CD4-positive, alpha-beta memory T cell (primary cell): ENCODE measurements around the gene STK32B. TPM values are rescaled to one million over a fixed set of nuclear protein-coding genes. Genes with fewer than 3 reads are reported as not detected.

ENCODE experiments used
- CTCF ChIA-PET: fragments of 350-600 bp; sonication (Branson Sonifier 250); formaldehyde crosslinking; loops from one replicate; lab custom pipeline; 2021; ENCODE audit warnings: inconsistent platforms; ENCODE audit not compliant: partially characterized antibody; lab: Charles Lee
- POLR2A ChIA-PET: fragments of 350-600 bp; sonication (Branson Sonifier 250); formaldehyde crosslinking; loops from one replicate; lab custom pipeline; 2021; ENCODE audit not compliant: partially characterized antibody; lab: Charles Lee
- DNase-seq, 5 donors: peaks; one replicate each; pipeline versions ENCODE4 v3.0.0 to v3.0.0-alpha.2; 2020 to 2022; ENCODE audit warnings: mixed read lengths in 1 of 5
- H3K27ac ChIP-seq: one replicate; pipeline ENCODE4 v1.7.0; 2013; ENCODE audit warnings: low read depth, low read length
- H3K27me3 ChIP-seq: 2 replicates; pipeline ENCODE4 v1.7.0; 2013; ENCODE audit warnings: mild to moderate bottlenecking, low read length, moderate library complexity; ENCODE audit not compliant: insufficient read depth
- H3K36me3 ChIP-seq: 2 replicates; pipeline ENCODE4 v1.7.0; 2013; ENCODE audit warnings: mild to moderate bottlenecking, low read length, moderate library complexity; ENCODE audit not compliant: insufficient read depth
- H3K4me1 ChIP-seq: 2 replicates; pipeline ENCODE4 v1.7.0; 2013; ENCODE audit warnings: mild to moderate bottlenecking, low read length, moderate library complexity; ENCODE audit not compliant: insufficient read depth
- H3K4me3 ChIP-seq, 2 donors: one replicate each; pipeline ENCODE4 v1.7.0; 2013; ENCODE audit warnings: low read length in 2 of 2, mild to moderate bottlenecking in 1 of 2
- H3K9me3 ChIP-seq, 2 donors: one replicate each; pipeline ENCODE4 v1.7.0; 2013; ENCODE audit warnings: low read length in 2 of 2, control low read depth in 1 of 2; ENCODE audit not compliant: control insufficient read depth in 1 of 2
- H3K27ac Mint-ChIP-seq, 7 donors: one replicate each; pipeline ENCODE4 v1.8.0; 2020 to 2021; ENCODE audit warnings: mixed read lengths in 7 of 7, mild to moderate bottlenecking in 6 of 7, inconsistent platforms in 3 of 7, moderate library complexity in 3 of 7
- H3K27me3 Mint-ChIP-seq, 2 donors: one replicate each; pipeline ENCODE4 v1.8.0; 2020 to 2021; ENCODE audit warnings: mixed read lengths in 2 of 2
- H3K36me3 Mint-ChIP-seq, 2 donors: one replicate each; pipeline ENCODE4 v1.8.0; 2020 to 2021; ENCODE audit warnings: mixed read lengths in 2 of 2, inconsistent platforms in 1 of 2, mild to moderate bottlenecking in 1 of 2
- H3K4me1 Mint-ChIP-seq, 4 donors: one replicate each; pipeline ENCODE4 v1.8.0; 2020 to 2021; ENCODE audit warnings: mixed read lengths in 4 of 4, mild to moderate bottlenecking in 1 of 4
- H3K4me3 Mint-ChIP-seq, 8 donors: one replicate each; pipeline ENCODE4 v1.8.0; 2020 to 2021; ENCODE audit warnings: mixed read lengths in 8 of 8, mild to moderate bottlenecking in 7 of 8, moderate library complexity in 6 of 8, inconsistent platforms in 3 of 8
- H3K9me3 Mint-ChIP-seq, 8 donors: one replicate each; pipeline ENCODE4 v1.8.0; 2020 to 2021; ENCODE audit warnings: mixed read lengths in 8 of 8, mild to moderate bottlenecking in 5 of 8, inconsistent platforms in 3 of 8, moderate library complexity in 1 of 8
- intact Hi-C: fragments of 100-400 bp; cut with micrococcal nuclease; formaldehyde crosslinking; loops from one replicate; pipeline ENCODE4 v1.15.1; 2023
- polyA plus RNA-seq, 2 donors: library from polyadenylated mRNA; unstranded; fragments of 300-500 nt; fragmentation: Illumina TruSeq; gene quantifications; one replicate each; pipeline ENCODE4 v1.2.3, GENCODE V29; 2021
- total RNA-seq, 2 experiments: library from RNA; stranded (reverse); gene quantifications; one replicate each; pipeline ENCODE4 v1.2.3, GENCODE V29; 2021

Gene STK32B
- total and polyA plus RNA-seq, 4 experiments from 2014 or later: not detected

- Mint-ChIP-seq H3K27ac (no peak overlapping the region), H3K4me1 (no peaks in the 10 kb centered on the region), H3K36me3 (no peaks in the 10 kb centered on the region), H3K27me3 (peaks cover 2 to 6% of the 10 kb centered on the region in 2 donors), H3K4me3 (no peak overlapping the region), H3K9me3 (peaks cover 0 to 11% (median 6%) of the 10 kb centered on the region in 8 donors)
- Histone ChIP-seq H3K4me3 (no peak overlapping the region), H3K36me3 (no peaks in the 10 kb centered on the region), H3K27me3 (no peaks in the 10 kb centered on the region), H3K4me1 (no peaks in the 10 kb centered on the region), H3K27ac (no peak overlapping the region), H3K9me3 (no peaks in the 10 kb centered on the region)
- intact Hi-C loops: no loop called here
- CTCF ChIA-PET: no interaction called here
- no peak for DNase-seq
- POLR2A ChIA-PET: no interaction called here
Measured at GRCh38 chr4:5398056-5398455, 346.8 kb downstream of the STK32B start.

DNA sequence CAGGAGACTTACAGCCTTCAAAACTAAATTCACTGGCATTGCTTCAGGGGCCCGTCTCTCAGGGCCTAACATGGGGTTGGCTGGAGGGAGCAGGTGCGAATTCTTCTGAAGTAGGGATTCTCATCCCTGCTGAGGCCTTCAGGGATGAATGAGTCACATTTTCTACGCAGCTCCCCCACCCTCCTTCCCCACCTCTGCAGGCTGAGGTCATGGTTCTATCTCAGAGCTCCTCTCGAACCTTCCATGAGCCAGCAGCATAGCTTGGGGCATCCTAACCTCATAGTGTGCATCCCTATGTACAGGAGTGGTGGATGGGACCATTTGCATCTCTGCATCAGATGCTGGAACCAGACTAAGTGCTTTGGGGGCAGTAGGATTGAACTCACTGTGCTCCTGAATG, 347.8 kb downstream of the STK32B start:
- no peak overlapping the region for H3K27ac Mint-ChIP-seq
- H3K9me3 ChIP-seq: no peaks in the 10 kb centered on the region
- H3K4me1 Mint-ChIP-seq: no peaks in the 10 kb centered on the region
- H3K9me3 Mint-ChIP-seq: peaks cover 3 to 17% (median 9%) of the 10 kb centered on the region in 8 donors
- no peak overlapping the region for H3K27ac ChIP-seq
- no peak overlapping the region for H3K4me3 Mint-ChIP-seq
- no peaks in the 10 kb centered on the region for H3K36me3 ChIP-seq
- DNase-seq: no peak
- intact Hi-C loops: no loop called here
- no peaks in the 10 kb centered on the region for H3K27me3 ChIP-seq
- H3K27me3 Mint-ChIP-seq: peaks cover 2 to 7% of the 10 kb centered on the region in 2 donors
- ChIA-PET CTCF (no interaction called here), POLR2A (no interaction called here)
- no peaks in the 10 kb centered on the region for H3K36me3 Mint-ChIP-seq
- H3K4me1 ChIP-seq: no peaks in the 10 kb centered on the region
- no peak overlapping the region for H3K4me3 ChIP-seq

DNA sequence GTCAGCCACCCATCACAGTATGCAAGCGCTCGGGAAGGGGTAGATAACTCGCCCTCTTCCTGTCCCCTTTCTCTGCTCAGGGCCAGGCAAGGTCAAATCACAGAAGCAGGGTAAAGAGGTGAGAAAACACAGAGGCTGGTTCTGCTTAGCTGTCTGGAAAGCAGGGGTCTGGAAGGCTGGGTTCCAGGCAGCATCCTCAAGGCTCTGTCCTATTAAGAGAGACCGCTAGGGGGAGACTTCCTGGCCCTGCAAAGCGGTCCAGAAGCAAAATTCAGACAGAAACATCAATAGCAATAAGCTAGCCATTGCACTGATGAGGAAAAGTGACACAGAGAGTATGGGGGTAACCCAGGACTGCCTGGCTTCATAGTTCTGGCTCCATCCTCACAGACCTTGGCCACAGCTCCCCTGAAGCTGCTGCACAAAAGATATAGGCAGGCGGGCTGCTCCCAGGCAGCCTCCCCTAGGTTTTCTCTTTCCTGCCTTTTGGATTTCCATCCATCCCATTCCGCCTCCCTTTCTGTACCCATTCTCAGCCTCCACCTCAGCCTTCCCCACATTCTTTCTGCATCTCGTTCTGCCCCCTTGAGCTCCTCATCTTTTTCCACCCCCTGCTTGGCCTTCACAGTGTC, 348.6 kb downstream of the STK32B start:
- Histone ChIP-seq H3K9me3 (no peaks in the 10 kb centered on the region), H3K27ac (no peak overlapping the region), H3K27me3 (no peaks in the 10 kb centered on the region), H3K4me3 (no peak overlapping the region), H3K36me3 (no peaks in the 10 kb centered on the region), H3K4me1 (no peaks in the 10 kb centered on the region)
- Mint-ChIP-seq H3K4me1 (no peaks in the 10 kb centered on the region), H3K27ac (no peak overlapping the region), H3K4me3 (no peak overlapping the region), H3K9me3 (peaks cover 3 to 17% (median 10%) of the 10 kb centered on the region in 8 donors), H3K27me3 (peaks cover 2 to 7% of the 10 kb centered on the region in 2 donors), H3K36me3 (no peaks in the 10 kb centered on the region)
- no peak for DNase-seq
- ChIA-PET POLR2A (no interaction called here), CTCF (no interaction called here)
- intact Hi-C loops: no loop called here

GRCh38 chr4:5403746-5404497, 352.6 kb downstream of the STK32B start:
- Mint-ChIP-seq H3K4me1 (no peaks in the 10 kb centered on the region), H3K36me3 (no peaks in the 10 kb centered on the region), H3K9me3 (peaks cover 0 to 41% (median 26%) of the 10 kb centered on the region in 8 donors), H3K27me3 (peaks cover 2 to 7% of the 10 kb centered on the region in 2 donors), H3K4me3 (no peak overlapping the region), H3K27ac (no peak overlapping the region)
- no peaks in the 10 kb centered on the region for H3K4me1 ChIP-seq
- no peak overlapping the region for H3K4me3 ChIP-seq
- H3K27ac ChIP-seq: no peak overlapping the region
- no peak for DNase-seq
- intact Hi-C loops: no loop called here
- POLR2A ChIA-PET: no interaction called here
- H3K9me3 ChIP-seq: no peaks in the 10 kb centered on the region
- CTCF ChIA-PET: no interaction called here
- H3K36me3 ChIP-seq: no peaks in the 10 kb centered on the region
- no peaks in the 10 kb centered on the region for H3K27me3 ChIP-seq

GRCh38 chr4:5409237-5409636, 358.0 kb downstream of the STK32B start:
- Histone ChIP-seq H3K9me3 (no peaks in the 10 kb centered on the region), H3K4me1 (no peaks in the 10 kb centered on the region), H3K27ac (no peak overlapping the region), H3K4me3 (no peak overlapping the region), H3K27me3 (no peaks in the 10 kb centered on the region), H3K36me3 (no peaks in the 10 kb centered on the region)
- H3K27me3 Mint-ChIP-seq: peaks cover 2 to 3% of the 10 kb centered on the region in 2 donors
- no peak for DNase-seq
- intact Hi-C loops: no loop called here
- no peaks in the 10 kb centered on the region for H3K36me3 Mint-ChIP-seq
- H3K27ac Mint-ChIP-seq: no peak overlapping the region
- ChIA-PET POLR2A (no interaction called here), CTCF (no interaction called here)
- H3K9me3 Mint-ChIP-seq: peaks cover 2 to 25% (median 17%) of the 10 kb centered on the region in 8 donors
- H3K4me1 Mint-ChIP-seq: no peaks in the 10 kb centered on the region
- H3K4me3 Mint-ChIP-seq: no peak overlapping the region

GRCh38 chr4:5409972-5410618, 358.8 kb downstream of the STK32B start:
- Mint-ChIP-seq H3K27ac (no peak overlapping the region), H3K4me1 (no peaks in the 10 kb centered on the region), H3K27me3 (peaks cover 2 to 3% of the 10 kb centered on the region in 2 donors), H3K36me3 (no peaks in the 10 kb centered on the region), H3K4me3 (no peak overlapping the region), H3K9me3 (peaks cover 2 to 25% (median 17%) of the 10 kb centered on the region in 8 donors)
- ChIA-PET CTCF (no interaction called here), POLR2A (no interaction called here)
- Histone ChIP-seq H3K27me3 (no peaks in the 10 kb centered on the region), H3K27ac (no peak overlapping the region), H3K9me3 (no peaks in the 10 kb centered on the region), H3K36me3 (no peaks in the 10 kb centered on the region), H3K4me3 (no peak overlapping the region), H3K4me1 (no peaks in the 10 kb centered on the region)
- intact Hi-C loops: no loop called here
- no peak for DNase-seq

GRCh38 chr4:5412296-5412695, 361.0 kb downstream of the STK32B start:
- Histone ChIP-seq H3K9me3 (no peaks in the 10 kb centered on the region), H3K36me3 (no peaks in the 10 kb centered on the region), H3K4me3 (no peak overlapping the region), H3K27me3 (no peaks in the 10 kb centered on the region), H3K4me1 (no peaks in the 10 kb centered on the region), H3K27ac (no peak overlapping the region)
- ChIA-PET POLR2A (no interaction called here), CTCF (no interaction called here)
- Mint-ChIP-seq H3K4me3 (no peak overlapping the region), H3K9me3 (peaks cover 1 to 12% (median 5%) of the 10 kb centered on the region in 8 donors), H3K4me1 (peaks cover 0 to 1% (median 0%) of the 10 kb centered on the region in 4 donors), H3K36me3 (no peaks in the 10 kb centered on the region), H3K27me3 (peaks cover 2 to 3% of the 10 kb centered on the region in 2 donors), H3K27ac (no peak overlapping the region)
- intact Hi-C loops: no loop called here
- DNase-seq: no peak
